Measurements from ENCODE around the gene FBLL1.
"Not testable (repeated sequence)": the region's sequence is repeated elsewhere in the genome, so short reads cannot be mapped to it uniquely, and the experiment has no call there.

FBLL1 gene

DNA sequence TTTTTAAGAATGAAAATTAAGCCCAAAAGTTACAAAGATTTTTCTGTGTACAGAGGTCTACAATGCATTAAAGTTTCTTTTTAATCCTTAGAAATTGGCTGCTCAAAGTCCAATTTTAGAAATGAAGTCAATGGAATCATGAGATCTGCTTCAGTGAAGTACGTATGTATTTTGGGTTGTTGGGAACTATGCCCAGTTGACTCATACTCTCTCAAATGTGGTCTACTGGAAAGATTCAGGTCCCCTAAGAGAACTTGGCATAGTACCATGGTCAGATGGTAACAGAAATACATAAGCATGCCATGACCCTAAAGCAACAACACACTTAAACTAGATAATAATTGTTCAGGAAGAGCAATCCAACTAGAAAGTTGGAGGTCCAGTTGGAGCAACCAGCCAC, 23.0 kb downstream of the FBLL1 start:
- no peak for DNase-seq (ENCODE audit: low read depth in 2 of 2)

DNA sequence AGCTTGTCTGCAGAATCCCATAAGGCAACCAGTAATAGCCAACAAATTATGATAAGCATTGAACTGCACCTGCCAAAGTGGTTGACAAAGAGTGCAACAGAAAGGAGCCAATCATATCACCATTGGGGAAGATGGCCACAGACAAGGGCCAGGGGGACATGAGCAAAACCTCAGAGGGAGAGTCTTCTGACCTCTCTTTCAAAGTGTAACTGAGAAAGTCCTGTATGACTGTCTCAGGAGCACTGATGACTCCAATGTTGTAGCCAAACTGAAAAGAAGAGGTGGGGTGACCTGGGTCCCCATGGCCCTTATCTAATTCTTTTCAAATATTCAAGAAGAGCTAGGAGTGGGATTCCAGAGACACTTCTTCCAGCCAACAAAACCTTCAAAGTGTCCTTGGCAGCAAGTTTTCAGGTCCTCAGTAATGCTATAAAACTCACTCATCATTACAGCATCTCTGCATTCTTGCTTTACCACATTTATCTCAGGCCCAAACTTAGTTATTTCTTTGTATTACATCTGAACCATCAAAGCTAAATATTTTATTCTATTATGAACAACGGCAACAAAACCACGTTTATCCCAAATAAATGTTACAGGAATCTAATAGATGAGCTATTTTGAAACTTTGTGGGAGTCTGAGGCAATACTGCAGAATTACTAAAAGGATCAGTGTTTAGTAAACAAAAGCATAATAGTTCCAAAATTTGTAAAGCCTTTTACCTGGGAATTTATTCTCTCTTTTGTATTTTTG, 24.4 kb downstream of the FBLL1 start:
- no peak for DNase-seq (ENCODE audit: low read depth in 2 of 2)

- no peak for DNase-seq (ENCODE audit: low read depth in 2 of 2)
These were observed 28.3 kb downstream of the FBLL1 start for GRCh38 chr5:168557389-168557788.

DNA sequence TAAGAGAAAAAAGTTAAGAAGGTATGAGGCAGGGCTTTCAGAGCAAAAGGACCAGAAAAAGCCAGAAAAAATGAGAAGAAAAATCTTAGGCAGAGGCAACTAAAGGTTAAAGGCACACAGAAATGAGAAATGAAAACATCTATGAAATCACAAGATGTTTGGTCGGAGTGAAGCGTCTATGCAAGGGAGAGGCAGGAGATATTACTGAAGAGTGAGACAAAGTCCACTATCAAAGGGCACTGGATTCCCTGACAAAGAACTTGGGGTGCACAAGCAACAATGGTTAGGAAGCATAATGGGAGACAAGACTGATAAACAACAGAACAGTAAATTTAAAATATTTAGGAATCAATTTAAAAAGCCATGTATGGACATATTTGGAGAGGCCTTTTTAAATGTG, 33.2 kb downstream of the FBLL1 start:
- no peak for DNase-seq (ENCODE audit: low read depth in 2 of 2)

DNA sequence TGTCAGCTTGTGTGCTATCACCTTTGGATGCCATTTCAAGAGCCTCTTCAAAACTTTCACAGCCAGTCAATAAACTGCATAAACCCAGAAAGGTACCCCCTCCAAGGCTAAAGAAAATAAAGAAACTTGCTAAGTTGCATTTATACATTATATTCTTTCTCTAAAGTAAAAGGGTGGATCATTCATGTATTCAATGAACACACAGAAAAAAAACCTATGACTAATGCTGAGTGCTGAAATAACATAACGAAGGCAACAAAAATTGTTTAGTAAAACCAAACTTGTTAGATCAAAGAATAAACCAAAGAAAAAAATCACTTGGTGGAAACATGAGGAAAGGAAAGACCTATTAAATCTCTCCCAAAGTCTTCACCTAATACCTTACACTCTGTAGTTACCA, 34.9 kb downstream of the FBLL1 start:
- no peak for DNase-seq (ENCODE audit: low read depth in 2 of 2)

DNA sequence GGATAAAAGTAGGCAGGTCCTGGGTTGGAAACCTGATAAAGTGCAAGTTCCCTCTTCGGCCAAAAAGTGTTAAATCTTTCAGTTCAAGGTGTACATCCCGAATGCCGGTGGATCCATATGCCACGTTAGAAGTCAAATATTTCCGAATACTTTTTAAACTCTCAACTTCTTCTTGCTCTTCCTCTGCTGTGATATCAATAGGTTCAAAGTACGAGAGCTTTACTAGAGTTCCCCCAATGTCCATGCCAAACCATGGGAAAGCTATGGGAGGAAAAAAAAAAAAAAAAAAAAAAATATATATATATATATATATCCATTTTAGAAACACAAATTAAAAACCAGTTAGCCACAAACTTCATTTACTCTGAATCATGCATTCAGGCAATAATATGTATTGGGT, 39.6 kb downstream of the FBLL1 start:
- DNase-seq (ENCODE audit: low read depth in 2 of 2) = no peak

- DNase-seq (ENCODE audit: low read depth in 2 of 2) = no peak
These were observed 41.6 kb downstream of the FBLL1 start for GRCh38 chr5:168570490-168571328.

DNA sequence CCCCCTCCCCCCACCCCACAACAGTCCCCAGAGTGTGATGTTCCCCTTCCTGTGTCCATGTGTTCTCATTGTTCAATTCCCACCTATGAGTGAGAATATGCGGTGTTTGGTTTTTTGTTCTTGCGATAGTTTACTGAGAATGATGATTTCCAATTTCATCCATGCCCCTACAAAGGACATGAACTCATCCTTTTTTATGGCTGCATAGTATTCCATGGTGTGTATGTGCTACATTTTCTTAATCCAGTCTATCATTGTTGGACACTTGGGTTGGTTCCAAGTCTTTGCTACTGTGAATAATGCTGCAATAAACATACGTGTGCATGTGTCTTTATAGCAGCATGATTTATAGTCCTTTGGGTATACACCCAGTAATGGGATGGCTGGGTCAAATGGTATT, 44.6 kb downstream of the FBLL1 start:
- DNase-seq (ENCODE audit: low read depth in 2 of 2) = not testable (repeated sequence)

- not testable (repeated sequence) for DNase-seq (ENCODE audit: low read depth in 2 of 2)
These were observed 45.1 kb downstream of the FBLL1 start for GRCh38 chr5:168574156-168574555.

DNA sequence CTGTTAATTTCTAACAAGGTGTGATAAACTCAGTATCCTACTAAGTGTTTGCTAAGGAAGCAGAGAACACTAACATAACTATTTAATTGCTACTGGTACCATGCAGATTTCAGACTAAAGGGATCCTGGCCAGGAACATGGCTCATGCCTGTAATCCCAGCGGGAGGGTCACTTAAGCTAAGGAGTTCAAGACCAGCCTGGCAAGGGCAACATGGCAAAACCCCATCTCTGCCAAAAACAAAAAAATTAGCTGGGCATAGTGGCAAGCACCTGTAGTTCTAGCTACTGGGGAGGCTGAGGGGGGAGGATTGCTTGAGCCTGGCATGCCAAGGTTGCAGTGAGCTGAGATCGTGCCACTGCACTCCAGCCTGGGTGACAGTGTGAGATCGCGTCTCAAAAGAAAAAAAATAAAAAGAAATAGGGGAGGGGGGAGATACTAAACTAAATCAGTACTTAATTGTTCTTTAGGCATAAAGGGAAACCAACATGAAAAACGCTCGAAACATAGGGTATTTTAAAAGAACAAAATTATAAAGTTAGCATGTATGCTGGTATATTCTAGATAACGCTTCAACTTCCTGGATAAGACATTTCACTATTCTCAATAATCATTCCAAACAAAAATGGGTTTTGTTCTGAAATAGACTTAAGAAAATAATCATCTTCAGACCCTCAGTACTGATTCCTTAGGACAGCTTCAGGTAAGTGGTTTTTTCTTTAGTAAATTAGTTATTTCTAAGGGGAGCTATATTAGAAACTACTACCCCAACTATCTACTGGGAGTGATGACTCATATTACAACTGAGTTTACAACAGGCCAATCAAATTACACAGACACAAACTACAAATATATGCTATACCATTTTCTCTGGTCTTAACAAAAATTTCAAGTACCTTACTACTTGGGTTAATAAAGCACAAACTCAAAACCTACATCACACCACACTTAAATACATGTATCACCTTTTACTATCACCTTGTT, 46.6 kb downstream of the FBLL1 start:
- no peak for DNase-seq (ENCODE audit: low read depth in 2 of 2)

- DNase-seq (ENCODE audit: low read depth in 2 of 2) = no peak
These were observed 48.9 kb downstream of the FBLL1 start for GRCh38 chr5:168578006-168578405.

DNA sequence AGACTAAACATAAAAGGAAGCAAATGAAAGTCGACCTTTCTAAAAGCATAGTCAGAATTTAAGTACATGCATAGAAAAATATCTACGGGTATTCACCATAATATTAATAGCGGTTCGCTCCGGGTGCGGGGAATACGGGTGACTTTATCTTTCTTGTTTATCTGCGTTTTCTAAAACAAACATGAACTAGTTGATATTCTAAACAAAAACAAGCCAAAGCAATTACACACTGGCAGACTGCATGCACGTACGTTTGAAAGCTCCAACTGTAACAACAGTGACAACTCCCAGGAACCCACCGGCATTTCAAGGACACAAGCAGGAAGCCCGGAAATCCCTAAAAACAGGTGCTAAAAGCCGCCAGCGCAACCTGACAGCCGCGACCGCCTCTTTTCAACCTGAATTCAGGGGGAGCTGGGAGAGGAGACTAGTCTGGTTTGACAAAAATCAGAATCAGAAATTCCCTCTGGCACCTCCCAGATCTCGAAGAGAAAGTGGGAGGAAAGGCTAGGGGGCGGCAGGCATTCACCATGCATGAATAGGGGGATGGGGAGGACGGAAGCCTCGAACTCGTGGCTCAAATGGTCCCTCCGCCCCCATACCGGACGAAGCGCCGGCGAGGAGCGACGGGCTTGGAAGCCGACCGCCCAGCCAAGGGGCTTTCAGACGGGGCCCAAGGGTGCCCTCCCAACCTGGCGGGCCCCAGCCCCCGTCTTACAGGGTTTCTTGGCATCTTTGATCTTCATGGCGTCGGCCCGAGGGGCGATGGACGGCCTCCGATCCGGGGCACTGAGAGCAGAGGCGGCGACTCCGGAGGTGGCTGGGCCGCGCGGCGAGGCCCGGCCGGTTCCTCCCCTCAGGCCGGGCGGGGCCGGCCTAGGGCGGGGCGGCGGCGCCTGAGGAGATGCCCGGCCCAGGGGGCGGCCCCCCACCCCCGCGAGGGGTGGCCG, 49.7 kb downstream of the FBLL1 start, which contains the start of gene PANK3:
Gene PANK3 (minus strand): TSS at position 831 of the 950 bp plus-strand sequence. CDS start 85 bp downstream, at position 746.
- no peak for DNase-seq (ENCODE audit: low read depth in 2 of 2)

DNA sequence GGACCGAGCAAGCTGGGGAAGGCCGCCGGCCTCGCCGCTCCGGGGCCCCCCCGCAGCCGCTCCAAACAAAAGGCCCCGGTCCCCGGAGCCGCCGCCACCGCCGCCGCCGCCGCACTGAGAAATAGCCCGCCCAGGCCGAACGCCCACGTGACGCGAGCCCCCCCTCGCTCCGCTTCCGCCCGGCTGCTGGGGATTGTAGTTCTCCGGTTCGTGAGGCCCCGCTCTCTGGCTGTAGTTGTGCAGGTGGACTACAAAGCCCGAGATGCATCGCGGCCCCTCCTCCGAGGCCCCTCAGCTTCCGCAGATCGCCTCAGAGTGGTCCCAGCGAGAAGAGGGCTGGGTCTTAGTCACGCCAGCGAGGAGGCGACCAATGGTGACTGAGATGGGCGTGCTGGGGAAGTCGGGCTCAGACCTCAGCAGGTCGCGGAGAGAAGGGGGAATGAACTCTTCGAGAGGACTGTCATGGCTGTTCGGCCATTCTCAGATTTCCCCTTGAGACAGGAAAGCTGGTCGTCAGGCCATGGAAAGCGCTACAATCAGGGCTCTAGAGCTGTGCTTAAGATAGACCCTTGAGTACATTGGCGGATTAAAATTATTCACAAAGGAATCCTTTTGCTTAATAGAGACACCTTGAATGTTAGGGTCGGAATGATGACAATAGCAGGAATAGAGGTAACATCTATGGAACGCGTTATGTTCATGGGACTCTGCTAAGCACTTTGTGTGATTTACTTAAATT, 50.6 kb downstream of the FBLL1 start:
- peak; percentile 92 to 96 for DNase-seq (ENCODE audit: low read depth in 2 of 2)

DNA sequence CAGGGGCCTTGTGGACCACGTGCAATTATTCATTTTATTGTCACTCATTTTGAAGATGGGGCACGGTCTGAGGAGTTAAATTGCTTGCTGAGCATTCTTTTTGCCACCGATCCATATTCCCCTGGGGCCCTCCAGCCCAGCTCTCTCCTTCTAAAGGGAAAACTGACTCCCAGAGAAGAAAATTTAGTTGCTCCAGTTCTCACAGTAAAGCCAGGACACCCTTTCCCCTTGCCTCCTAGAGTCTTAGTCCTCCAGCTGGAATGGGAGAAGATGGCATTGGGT, 51.1 kb downstream of the FBLL1 start:
- DNase-seq (ENCODE audit: low read depth in 2 of 2) = no peak

Measured in stimulated activated CD4-positive, alpha-beta T cell treated with anti-CD3 and anti-CD28 coated beads, Interleukin-4, amount 100 ng/mL, for 48 hours (primary cell).